NCI-H2107 (cell line): ENCODE results near the gene GABRG3.
"Not testable (repeated sequence)": the region's sequence is repeated elsewhere in the genome, so short reads cannot be mapped to it uniquely, and the experiment has no call there.

Experiments used
- DNase-seq: peaks from one replicate; lab custom pipeline; 2025; lab: John Stamatoyannopoulos, UW

GABRG3 gene

GRCh38 chr15:27339138-27339537 lies 368.2 kb downstream of the GABRG3 start:
- no peak for DNase-seq

GRCh38 chr15:27341780-27342343 lies 370.9 kb downstream of the GABRG3 start:
- no peak for DNase-seq

- no peak for DNase-seq
Measured at GRCh38 chr15:27342991-27343390, 372.0 kb downstream of the GABRG3 start.

GRCh38 chr15:27352136-27352535 lies 381.2 kb downstream of the GABRG3 start:
- DNase-seq: no peak

- DNase-seq: no peak
Measured at GRCh38 chr15:27353856-27354255, 382.9 kb downstream of the GABRG3 start.

GRCh38 chr15:27358751-27359434 lies 387.9 kb downstream of the GABRG3 start:
- no peak for DNase-seq

- DNase-seq: no peak
Measured at GRCh38 chr15:27359586-27359985, 388.6 kb downstream of the GABRG3 start.

GRCh38 chr15:27360316-27360715 lies 389.3 kb downstream of the GABRG3 start:
- no peak for DNase-seq

- DNase-seq: no peak
Measured at GRCh38 chr15:27361438-27361837, 390.5 kb downstream of the GABRG3 start.

GRCh38 chr15:27365456-27365855 lies 394.5 kb downstream of the GABRG3 start:
- DNase-seq: no peak

- DNase-seq: not testable (repeated sequence)
Measured at GRCh38 chr15:27377391-27377790, 406.4 kb downstream of the GABRG3 start.

- DNase-seq: no peak
Measured at GRCh38 chr15:27382361-27383025, 411.5 kb downstream of the GABRG3 start.

- DNase-seq: no peak
Measured at GRCh38 chr15:27383726-27384125, 412.7 kb downstream of the GABRG3 start.

- DNase-seq: no peak
Measured at GRCh38 chr15:27392163-27392562, 421.2 kb downstream of the GABRG3 start.

GRCh38 chr15:27396521-27396920 lies 425.5 kb downstream of the GABRG3 start:
- no peak for DNase-seq

- no peak for DNase-seq
Measured at GRCh38 chr15:27396996-27397395, 426.0 kb downstream of the GABRG3 start.

GRCh38 chr15:27398631-27399161 lies 427.7 kb downstream of the GABRG3 start:
- DNase-seq: no peak

- DNase-seq: no peak
Measured at GRCh38 chr15:27399241-27399640, 428.3 kb downstream of the GABRG3 start.

- no peak for DNase-seq
Measured at GRCh38 chr15:27401471-27401870, 430.5 kb downstream of the GABRG3 start.

GRCh38 chr15:27408428-27408827 lies 437.4 kb downstream of the GABRG3 start:
- DNase-seq: no peak

GRCh38 chr15:27410996-27411605 lies 440.1 kb downstream of the GABRG3 start:
- no peak for DNase-seq

- no peak for DNase-seq
Measured at GRCh38 chr15:27412415-27412814, 441.4 kb downstream of the GABRG3 start.
